Stimulated activated CD8-positive, alpha-beta memory T cell treated with anti-CD3 and anti-CD28 coated beads, Interleukin-15, amount 100 ng/mL, for 4 hours (primary cell): ENCODE measurements around the gene ST7.

Experiments
- DNase-seq, 2 donors: peaks; one replicate each; pipeline ENCODE4 v3.0.0-alpha.2; 2020; ENCODE audit warnings: low read depth in 2 of 2

Gene ST7

GRCh38 chr7:116978006-116978405 lies 24.7 kb downstream of the ST7 start:
- DNase-seq, result no peak

- no peak for DNase-seq
Observed at GRCh38 chr7:116979430-116979829, 26.1 kb downstream of the ST7 start.

GRCh38 chr7:116980354-116980753 lies 27.1 kb downstream of the ST7 start:
- no peak for DNase-seq

GRCh38 chr7:116981939-116982338 lies 28.6 kb downstream of the ST7 start:
- DNase-seq, result no peak

- no peak for DNase-seq
Observed at GRCh38 chr7:116984511-116984910, 31.2 kb downstream of the ST7 start.

- no peak for DNase-seq
Observed at GRCh38 chr7:116984917-116985316, 31.6 kb downstream of the ST7 start.

GRCh38 chr7:116985575-116985974 lies 32.3 kb downstream of the ST7 start:
- DNase-seq, result no peak

- DNase-seq, result no peak
Observed at GRCh38 chr7:116986611-116987565, 33.6 kb downstream of the ST7 start.

- no peak for DNase-seq
Observed at GRCh38 chr7:116988363-116988989, 35.2 kb downstream of the ST7 start.

GRCh38 chr7:116990056-116990455 lies 36.8 kb downstream of the ST7 start:
- no peak for DNase-seq

GRCh38 chr7:116991233-116991632 lies 37.9 kb downstream of the ST7 start:
- DNase-seq, result no peak

GRCh38 chr7:116994611-116995010 lies 41.3 kb downstream of the ST7 start:
- DNase-seq, result no peak

- no peak for DNase-seq
Observed at GRCh38 chr7:116997972-116998371, 44.7 kb downstream of the ST7 start.

GRCh38 chr7:116998567-116999175 lies 45.4 kb downstream of the ST7 start:
- no peak for DNase-seq

GRCh38 chr7:116999311-116999710 lies 46.0 kb downstream of the ST7 start:
- no peak for DNase-seq

- no peak for DNase-seq
Observed at GRCh38 chr7:117001283-117001682, 48.0 kb downstream of the ST7 start.

- DNase-seq, result no peak
Observed at GRCh38 chr7:117004899-117005298, 51.6 kb downstream of the ST7 start.

- DNase-seq, result no peak
Observed at GRCh38 chr7:117005449-117005848, 52.1 kb downstream of the ST7 start.

- DNase-seq, result no peak
Observed at GRCh38 chr7:117006907-117007684, 53.8 kb downstream of the ST7 start.

- no peak for DNase-seq
Observed at GRCh38 chr7:117008118-117008885, 55.0 kb downstream of the ST7 start.

GRCh38 chr7:117008886-117009531 lies 55.7 kb downstream of the ST7 start:
- DNase-seq, result no peak
